Pulmonary artery endothelial cell (primary cell): ENCODE results near the gene SNN. TPM values are rescaled to one million over a fixed set of nuclear protein-coding genes. Genes with fewer than 3 reads are reported as not detected.

Source experiments
- DNase-seq: peaks from one replicate; pipeline ENCODE4 v3.0.0-alpha.2; 2011; ENCODE audit warnings: low read depth, low spot score
- total RNA-seq: library from RNA; depleted of rRNA; stranded (reverse); fragments of >200 nt; gene quantifications from 2 replicates; pipeline ENCODE4 v1.2.3, GENCODE V29; 2014

The SNN gene
- total RNA-seq, result 16.9 and 30.1 TPM in 2 replicates

DNA sequence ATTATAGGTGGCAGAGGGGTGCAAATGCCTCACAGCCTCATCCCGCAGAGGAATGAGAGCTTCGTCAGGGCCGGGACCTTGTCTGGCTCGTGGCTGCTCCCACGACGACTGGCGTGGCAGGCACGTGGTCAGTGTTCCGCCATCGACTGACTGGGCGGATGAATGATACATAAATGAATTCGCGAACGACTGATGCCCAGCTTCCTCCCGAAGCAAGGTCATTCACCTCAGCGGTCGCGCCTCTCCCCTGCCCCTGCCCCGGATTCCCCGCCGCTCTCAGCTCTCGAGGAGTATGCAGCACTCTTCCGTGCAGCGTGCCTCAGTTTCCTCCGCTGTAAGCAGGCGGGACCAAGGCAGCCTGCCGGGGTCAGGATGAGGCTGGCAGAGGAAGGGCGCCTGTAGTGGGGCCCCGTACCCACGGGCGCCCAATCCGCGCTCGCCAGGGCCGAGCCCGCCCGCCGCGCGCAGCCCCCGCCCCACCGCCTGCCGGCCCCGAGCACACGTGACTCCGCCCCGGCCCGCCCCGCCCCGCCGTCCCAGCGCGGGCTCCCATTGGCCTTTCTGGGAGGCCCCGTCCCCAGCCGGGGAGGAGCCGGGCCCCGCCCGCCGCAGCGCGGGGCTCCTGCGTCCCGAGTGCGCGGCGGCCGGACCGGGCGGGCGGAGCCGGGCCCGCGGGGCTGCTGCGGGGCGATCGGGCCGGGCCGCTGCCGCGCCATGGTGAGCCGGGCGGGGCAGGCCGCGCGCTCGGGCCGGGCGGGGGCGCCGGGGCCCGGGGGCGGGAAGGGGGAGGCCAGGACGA is at the start of gene SNN:
Gene SNN (plus strand): TSS at position 632 of the 799 bp plus-strand sequence. CDS start 7,605 bp downstream, outside the sequence.
- peak; percentile 27 for DNase-seq

DNA sequence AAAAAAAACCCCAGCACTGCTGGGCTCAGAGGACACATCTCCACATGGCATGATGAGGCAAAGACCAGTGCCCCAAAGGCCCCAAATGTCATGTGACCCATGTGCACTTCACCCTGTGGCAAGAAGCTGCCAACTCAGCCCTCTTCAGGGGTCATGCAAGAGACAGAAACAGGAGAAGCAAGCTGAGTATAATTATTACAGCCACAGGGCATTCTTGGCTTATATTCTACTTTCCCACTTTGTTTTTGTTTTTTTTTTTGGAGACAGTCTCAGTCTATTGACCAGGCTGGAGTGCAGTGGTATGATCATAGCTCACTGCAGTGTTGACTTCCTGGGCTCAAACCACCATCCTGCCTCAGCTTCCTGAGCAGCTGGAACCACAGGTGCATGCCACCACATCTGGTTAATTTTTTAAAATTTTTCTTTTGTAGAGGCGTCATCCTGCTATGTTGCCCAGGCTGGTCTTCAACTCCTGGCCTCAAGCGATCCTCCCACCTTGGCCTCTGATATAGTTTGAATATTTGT is 48.9 kb upstream of the SNN start:
- no peak for DNase-seq

- DNase-seq, result no peak
These were observed 47.8 kb upstream of the SNN start for GRCh38 chr16:11620243-11621003.

DNA sequence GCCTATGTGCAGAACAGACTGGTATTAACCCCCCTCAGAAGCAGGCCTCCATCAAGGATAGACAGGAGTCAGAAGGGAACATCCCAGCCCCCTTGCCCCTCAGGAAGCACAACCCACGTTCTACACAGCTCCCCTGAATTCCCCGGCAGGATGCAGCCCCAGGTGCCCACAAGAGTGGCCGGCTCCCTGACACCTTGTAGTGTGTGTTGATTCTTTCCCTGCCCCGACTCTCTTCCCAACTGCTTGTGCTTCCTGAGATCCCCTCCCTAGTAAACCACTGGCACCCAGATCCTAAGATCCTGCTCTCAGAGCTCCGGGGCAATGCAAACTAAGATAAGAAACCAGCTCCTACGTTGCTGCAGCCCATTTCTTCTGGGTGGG is 46.7 kb upstream of the SNN start:
- DNase-seq, result no peak

DNA sequence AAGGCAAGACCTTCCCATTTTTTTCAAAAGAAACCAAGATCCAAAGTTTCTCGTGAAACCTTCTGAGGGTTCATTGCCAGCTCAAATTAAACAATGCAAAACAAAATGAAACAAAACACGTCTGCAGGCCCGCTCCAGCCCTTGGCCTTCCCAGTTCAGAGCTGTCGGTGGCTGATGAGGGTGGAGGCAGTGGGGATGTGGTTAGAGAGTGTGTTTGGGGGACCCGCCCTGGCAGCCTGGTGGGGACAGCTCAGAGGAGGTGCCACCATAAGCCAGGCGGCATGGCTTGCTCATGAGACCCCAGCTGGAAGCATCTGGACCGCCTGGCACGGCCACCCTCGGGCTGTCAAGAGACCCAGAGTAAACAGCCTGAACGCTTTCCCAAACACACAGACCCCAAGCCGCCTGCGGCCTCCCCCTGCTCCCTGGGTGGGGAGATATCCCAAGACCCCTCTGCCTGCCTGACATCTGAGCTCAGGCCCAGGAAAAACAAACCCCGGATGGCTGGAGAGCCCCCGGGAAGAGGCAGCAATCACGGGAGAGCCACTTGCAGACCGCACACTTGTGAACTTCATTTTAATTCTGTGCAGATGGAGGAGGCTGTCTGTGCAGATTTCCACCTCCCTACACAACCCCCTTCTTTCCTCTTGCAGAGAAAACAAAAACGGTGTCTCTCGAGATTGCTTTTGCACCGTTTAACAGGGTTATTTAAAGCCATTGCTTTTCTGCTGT is 46.2 kb upstream of the SNN start:
- DNase-seq, result no peak

DNA sequence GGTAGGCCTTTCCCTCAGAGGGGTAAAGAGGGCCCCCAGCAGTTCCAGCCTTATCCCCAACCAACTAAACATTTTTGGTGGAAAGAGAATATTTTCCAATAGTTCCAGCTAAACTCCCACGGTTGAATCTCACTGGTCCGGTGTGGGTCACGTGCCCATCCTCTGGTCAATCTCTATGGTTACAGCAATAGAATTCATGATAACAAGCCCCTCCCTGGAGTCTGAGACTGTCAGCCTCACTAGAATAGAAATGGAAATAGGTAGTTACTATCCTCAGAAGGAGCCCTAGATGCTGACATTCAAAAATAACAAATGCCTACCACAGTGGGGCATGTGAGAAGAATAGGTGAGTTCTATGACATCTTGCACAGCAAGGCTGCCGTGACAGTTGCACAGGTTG is 44.0 kb upstream of the SNN start:
- DNase-seq, result no peak

DNA sequence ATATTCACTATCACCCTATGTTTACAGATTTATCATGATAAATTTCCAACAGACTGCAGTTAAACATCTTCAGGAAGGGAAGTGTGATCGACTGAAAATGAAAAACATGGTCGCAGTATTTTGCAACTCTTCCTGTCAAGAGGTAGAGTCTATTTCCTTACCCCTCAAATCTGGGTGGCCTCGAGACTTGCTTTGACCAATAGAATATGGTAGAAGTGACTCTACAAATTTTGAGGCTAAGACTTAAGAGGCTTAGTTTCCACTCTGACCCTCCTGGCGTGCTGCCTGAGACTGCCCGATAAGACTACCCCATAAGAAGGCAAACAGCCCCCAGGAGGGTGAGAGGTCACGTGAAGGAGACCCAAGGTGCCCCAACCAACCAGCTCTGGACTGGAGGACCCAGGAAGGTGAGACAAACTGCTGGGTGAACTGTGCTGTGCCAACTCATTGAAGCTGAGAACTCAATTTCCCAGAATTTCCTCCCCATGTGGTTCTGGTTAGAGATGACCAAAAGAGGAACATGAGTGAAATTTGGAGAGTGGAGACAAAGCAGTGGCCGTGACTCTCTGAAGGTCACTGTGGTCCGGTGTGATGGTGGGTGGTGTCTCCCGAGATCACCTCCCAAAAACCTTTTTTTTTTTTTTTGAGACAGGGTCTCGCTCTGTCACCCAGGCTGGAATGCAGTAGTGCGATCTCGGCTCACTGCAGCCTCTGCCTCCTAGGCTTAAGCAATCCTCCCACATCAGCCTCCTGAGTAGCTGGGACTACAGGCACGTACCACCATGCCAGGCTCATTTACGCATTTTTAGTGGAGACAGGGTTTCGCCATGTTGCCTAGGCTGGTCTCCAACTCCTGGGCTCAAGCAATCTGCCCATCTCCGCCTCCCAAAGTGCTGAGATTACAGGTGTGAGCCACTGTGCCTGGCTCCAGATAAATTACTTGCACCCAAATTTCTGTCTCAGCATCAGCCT is 43.3 kb upstream of the SNN start:
- DNase-seq, result no peak

DNA sequence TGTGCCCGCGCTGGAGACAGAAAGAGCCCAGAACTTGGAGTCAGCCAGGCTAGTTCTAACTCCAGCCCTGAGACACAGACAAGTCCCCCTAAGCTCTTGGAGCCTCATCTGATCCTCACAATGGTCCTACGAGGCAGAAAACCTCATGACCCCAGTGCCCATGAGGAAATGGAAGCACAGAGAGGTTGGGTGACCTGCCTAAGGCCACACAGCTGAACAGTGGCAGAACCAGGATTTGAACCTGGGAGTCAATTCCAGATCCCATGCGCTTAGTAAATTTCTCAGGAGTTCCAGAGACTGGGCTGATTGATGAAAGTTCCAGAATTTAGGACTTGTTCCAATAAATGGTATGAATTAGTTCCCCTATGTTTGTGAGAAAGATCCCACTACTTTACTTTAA is 42.5 kb upstream of the SNN start:
- no peak for DNase-seq

GRCh38 chr16:11626657-11627291 is 41.5 kb upstream of the SNN start:
- DNase-seq, result no peak

- no peak for DNase-seq
These were observed 41.0 kb upstream of the SNN start for GRCh38 chr16:11627292-11627663.

DNA sequence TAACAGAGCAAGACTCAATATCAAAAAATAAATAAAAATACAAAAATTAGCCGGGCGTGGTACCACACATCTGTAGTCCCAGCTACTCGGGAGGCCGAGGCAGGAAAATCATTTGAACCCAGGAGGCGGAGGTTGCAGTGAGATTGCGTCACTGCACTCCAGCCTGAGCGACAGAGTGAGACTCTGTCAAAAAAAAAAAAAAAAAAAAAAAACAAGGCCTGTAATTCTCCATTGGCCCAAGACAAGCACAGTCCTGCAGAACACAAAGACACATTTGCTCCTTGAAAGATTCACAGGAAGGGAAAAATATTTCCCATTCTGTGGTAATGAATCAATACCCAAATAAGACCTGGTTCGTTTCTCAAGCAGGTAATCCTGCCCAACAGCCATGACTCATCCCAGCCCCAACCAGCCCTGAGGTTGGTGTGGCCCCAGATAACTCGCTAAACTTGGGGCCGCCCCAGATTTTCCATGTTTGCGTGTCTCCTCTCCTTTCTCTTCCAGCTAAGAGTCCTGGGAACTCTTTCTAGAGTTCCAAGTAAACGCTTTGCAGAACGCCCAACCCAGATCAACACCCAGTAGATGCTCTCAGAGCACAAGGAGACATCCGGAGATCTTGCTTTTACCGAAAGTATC is 40.3 kb upstream of the SNN start:
- DNase-seq, result no peak

DNA sequence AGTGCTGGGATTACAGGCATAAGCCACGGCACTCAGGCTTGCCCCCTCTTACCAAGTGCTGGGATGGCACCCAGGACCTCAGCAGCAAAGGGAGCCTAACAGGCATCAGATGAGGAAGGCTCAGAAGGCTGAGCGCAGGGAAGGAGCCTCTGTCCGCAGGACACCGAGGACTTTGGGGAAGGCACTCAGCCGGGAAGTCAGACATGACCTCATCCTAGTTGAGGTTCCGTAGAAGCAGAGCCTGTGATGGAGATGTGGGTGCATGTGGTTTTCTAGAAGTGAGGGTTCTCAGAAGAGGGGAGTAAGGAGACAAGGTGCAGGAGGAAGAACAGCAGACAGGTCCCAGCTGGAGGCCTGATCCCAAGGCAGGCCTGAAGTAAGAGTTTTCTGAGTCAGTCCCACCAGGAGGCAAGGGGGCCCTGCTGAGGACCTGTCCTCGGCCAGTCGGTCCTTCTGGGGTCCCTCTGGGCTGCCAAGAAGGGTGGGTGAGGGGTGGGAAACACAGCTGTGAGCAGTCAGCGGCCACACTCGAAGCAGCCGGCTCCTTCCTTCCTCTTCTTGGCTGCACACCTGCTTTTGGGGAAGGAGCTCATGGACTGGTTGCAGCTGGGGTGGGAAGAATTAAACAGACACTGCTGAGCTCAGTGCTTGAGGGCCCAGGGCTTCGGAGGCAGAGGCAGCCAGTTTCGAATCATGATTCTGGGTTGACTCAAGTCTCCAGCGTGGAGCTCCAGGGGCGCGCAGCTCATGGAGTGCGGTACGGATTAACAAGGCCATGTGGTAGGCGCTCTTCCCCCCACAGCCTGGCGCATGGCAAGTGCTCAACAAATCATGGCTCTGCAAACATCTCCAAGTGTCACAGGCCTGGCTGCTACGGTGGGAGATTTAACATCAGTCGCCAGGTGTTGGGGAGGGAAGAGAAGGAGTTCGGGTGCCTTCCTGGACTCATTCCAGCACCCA is 38.9 kb upstream of the SNN start:
- DNase-seq, result no peak

- no peak for DNase-seq
These were observed 38.0 kb upstream of the SNN start for GRCh38 chr16:11630046-11630767.

DNA sequence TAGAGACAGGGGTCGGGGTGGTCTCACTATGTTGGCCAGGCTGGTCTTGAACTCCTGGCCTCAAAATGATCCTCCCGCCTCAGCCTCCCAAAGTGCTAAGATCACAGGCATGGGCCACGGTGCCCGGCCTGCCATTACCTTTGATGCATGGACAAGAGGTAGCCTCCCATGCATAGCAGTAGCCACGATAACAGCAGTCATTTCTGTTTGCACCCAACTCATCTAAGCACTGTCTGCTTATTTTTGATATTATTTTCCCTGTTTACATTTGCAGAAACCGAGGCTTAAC is 37.5 kb upstream of the SNN start:
- DNase-seq, result no peak

DNA sequence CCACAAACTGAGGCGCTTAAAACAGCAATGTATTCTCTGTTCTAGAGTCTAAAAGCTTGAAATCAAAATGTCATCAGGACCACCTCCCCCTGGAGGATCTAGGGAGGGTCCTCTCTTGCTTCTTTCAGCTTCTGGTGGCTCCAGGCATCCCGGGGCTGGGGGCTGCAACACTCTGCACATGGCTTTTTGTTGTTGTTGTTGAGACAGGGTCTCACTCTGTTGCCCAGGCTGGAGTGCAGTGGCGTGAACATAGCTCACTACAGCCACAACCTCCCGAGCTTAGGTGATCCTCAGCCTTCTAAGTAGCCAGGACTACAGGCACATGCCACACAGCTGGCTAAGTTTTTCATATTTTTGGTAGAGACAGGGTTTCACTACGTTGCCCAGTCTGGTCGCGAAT is 37.0 kb upstream of the SNN start:
- DNase-seq, result no peak

- peak; percentile 11 for DNase-seq
These were observed 35.8 kb upstream of the SNN start for GRCh38 chr16:11632455-11632939.

- DNase-seq, result no peak
These were observed 35.1 kb upstream of the SNN start for GRCh38 chr16:11633113-11633512.

- no peak for DNase-seq
These were observed 33.9 kb upstream of the SNN start for GRCh38 chr16:11634312-11634711.
